ENCODE results near the gene DYNLT3.

The DYNLT3 gene

DNA sequence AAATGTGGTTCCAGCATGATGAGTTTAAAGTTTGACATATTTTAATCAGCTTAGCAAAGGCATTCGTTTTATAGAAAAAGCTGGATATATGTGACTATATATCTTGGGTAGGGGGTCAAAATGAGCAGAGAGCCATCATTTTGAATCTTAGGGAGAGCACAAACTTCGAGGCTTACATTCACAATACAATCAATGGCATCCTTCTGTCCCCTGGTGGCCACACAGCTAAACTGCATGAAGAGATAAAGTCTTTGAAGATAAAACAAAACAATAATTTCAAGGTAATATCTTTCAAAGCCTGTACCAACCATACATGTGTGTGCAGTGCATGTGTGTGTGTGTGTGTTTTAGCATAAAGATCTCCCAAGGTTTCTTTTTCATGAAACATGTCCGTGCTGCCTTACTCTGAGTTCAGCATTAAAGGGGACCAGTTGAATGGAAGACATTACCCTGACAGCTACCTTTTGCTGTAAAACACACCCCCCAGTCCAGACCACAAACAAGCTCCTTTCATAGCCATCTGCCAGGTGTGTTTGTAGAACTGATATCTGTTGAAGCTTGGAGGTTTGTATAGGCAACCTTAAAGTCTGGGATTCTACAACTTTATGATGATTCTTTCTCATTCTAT lies 22.0 kb downstream of the DYNLT3 start:
- TF ChIP-seq, protein P1, sequence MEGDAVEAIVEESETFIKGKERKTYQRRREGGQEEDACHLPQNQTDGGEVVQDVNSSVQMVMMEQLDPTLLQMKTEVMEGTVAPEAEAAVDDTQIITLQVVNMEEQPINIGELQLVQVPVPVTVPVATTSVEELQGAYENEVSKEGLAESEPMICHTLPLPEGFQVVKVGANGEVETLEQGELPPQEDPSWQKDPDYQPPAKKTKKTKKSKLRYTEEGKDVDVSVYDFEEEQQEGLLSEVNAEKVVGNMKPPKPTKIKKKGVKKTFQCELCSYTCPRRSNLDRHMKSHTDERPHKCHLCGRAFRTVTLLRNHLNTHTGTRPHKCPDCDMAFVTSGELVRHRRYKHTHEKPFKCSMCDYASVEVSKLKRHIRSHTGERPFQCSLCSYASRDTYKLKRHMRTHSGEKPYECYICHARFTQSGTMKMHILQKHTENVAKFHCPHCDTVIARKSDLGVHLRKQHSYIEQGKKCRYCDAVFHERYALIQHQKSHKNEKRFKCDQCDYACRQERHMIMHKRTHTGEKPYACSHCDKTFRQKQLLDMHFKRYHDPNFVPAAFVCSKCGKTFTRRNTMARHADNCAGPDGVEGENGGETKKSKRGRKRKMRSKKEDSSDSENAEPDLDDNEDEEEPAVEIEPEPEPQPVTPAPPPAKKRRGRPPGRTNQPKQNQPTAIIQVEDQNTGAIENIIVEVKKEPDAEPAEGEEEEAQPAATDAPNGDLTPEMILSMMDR (IDR thresholded peaks at IDR 0.05; ENCODE audit: insufficient read depth, low read depth, low read length, missing control alignments): peak; percentile 84
- DNase-seq (ENCODE audit: low read depth): peak; percentile 65
- no peak overlapping the region for H3K4me3 ChIP-seq (ENCODE audit: low read depth, low read length)

DNA sequence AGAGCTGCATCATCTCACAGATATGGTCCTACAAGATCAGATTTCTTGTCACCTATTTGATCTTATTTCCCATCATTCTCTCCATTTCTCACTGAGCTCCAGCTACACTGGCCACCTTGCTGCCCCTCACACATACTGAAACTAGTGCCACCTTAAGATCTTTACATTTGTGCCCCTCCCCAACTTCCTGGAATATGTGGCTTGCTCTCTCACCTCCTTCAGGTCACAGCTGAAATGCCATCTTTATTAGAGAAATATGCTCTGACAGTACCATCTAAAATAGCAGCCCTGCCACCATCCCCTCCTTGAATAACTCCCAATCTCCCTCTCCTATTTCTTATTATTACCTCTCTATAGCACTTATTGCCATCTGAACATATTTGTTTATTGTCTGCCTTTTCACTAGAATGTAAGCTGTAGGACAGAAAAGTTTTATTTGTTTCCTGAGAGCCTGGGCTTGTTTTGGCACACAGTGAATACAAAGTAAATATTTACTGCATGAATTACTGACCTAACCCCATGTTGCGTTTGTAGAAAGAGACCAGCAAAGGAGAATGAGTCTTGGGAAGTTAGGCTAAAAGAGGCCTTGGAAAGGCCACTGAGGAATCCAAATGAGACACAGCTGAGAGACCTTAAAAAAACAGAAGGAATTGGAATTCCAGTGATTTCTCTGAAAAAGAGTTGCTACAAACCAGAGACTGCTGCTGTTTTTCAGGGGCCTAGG lies 22.7 kb downstream of the DYNLT3 start:
- no peak overlapping the region for H3K4me3 ChIP-seq (ENCODE audit: low read depth, low read length)
- no peak for DNase-seq (ENCODE audit: low read depth)
- TF ChIP-seq, protein P1 (IDR thresholded peaks at IDR 0.05; ENCODE audit: insufficient read depth, low read depth, low read length, missing control alignments): no peak

DNA sequence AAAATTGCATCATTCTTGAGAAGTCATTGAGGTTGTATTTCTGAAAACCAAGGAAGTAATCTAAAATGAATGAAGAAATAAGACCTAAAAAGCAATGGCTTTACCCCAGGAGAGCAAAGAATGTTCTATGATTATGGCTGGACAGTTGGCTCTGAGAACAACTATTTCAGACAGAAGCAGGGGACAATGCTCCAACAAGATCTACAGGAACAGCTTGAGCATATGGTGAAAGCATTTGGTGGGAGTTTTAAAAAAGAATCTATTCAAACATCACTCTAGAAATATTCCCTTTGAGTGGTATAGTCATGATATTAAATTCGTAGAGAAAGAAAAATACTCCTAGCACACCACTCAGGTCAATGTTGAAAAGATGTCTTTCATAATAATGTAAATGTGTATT lies 26.7 kb downstream of the DYNLT3 start:
- no peak for DNase-seq (ENCODE audit: low read depth)
- TF ChIP-seq, protein P1 (IDR thresholded peaks at IDR 0.05; ENCODE audit: insufficient read depth, low read depth, low read length, missing control alignments): no peak

DNA sequence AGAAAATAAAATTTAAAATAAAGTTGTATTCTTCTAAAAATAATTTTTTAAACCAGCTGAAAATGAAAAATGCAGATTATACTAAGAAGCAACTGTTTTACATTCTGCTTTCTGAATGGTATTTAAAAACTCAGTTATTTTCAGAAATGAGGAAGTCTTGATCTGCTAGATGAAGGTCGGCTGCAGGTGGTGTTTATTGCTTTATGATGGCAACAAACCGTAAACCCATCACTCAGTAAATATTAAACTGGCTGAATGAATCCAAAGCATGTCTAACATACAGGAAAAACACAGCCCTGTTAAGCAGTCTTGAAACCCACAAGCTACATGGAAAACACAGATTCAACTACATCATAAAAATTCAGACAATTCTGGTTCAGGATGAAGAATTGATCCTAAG lies 29.3 kb downstream of the DYNLT3 start:
- DNase-seq (ENCODE audit: low read depth): peak; percentile 42
- TF ChIP-seq, protein P1 (IDR thresholded peaks at IDR 0.05; ENCODE audit: insufficient read depth, low read depth, low read length, missing control alignments): no peak
- H3K4me3 ChIP-seq (ENCODE audit: low read depth, low read length): peak overlapping the region; percentile 13; the same call in 1 of the 2 replicates

More for the DNA sequence above, 26.7 kb downstream of the DYNLT3 start:
- H3K4me3 ChIP-seq (ENCODE audit: low read depth, low read length): no peak overlapping the region

DNA sequence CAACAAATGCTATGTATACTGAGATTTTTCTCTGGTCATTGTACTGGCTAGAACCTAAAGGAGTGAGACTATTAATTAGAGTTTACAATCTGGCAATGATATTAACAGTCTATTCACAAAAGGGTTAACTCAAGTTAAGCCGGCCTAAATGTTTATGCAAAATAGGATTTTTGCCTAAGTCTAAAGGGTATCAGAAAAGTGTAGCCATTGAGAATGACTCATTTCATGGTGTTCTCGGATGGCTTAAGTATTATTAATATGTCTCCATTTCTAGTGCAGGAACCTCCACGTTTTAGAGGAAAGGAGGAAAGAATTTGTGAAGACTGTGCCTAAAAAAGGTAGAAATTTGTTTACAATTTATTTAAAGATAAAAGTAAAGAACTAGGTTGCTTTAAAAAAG lies 29.8 kb downstream of the DYNLT3 start:
- H3K4me3 ChIP-seq (ENCODE audit: low read depth, low read length): no peak overlapping the region
- DNase-seq (ENCODE audit: low read depth): peak; percentile 10
- TF ChIP-seq, protein P1 (IDR thresholded peaks at IDR 0.05; ENCODE audit: insufficient read depth, low read depth, low read length, missing control alignments): no peak

DNA sequence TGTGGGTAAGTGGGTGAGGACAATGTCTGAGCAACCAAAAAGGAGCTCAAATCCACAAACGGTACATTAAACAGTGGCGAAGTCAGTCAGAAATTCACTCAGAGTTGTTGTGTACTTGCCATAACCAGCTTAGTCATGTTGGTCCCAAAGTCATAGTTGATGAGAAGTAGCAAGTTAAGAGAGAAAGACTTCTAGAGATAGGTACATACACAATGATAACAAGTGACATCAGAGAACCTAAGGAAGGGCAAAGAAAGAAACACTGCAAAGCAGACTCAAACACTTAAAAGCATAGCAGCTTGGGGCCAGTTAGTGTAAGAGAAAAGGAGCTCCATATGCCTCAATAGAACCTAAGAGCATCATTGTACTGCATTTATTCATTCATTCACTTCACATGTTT lies 30.2 kb downstream of the DYNLT3 start:
- TF ChIP-seq, protein P1 (IDR thresholded peaks at IDR 0.05; ENCODE audit: insufficient read depth, low read depth, low read length, missing control alignments): no peak
- DNase-seq (ENCODE audit: low read depth): peak; percentile 7
- no peak overlapping the region for H3K4me3 ChIP-seq (ENCODE audit: low read depth, low read length)
